Measurements from ENCODE around the gene CHCHD3.

GRCh38 chr7:132842478-132842877 is 239.4 kb downstream of the CHCHD3 start:
- no peak for TF ChIP-seq ZNF580 (tag by site-specific recombination; IDR thresholded peaks at IDR 0.05)
- TF ChIP-seq INSM2 (tag by site-specific recombination; IDR thresholded peaks at IDR 0.05): no peak
- no peak for TF ChIP-seq CTCF (tag by site-specific recombination; IDR thresholded peaks at IDR 0.05)
- TF ChIP-seq ZSCAN5A (tag by site-specific recombination; IDR thresholded peaks at IDR 0.05): no peak
- no peak for TF ChIP-seq ATF2 (tag by site-specific recombination; IDR thresholded peaks at IDR 0.05; ENCODE audit: low read depth)
- no peak for TF ChIP-seq ZNF670 (tag by site-specific recombination; IDR thresholded peaks at IDR 0.05; ENCODE audit: low read depth)
- TF ChIP-seq ZBTB26 (tag by site-specific recombination; optimal IDR thresholded peaks at IDR 0.05): no peak
- no peak for TF ChIP-seq ZNF335 (tag by site-specific recombination; conservative IDR thresholded peaks at IDR 0.05)
- TF ChIP-seq REPIN1 (tag by site-specific recombination; IDR thresholded peaks at IDR 0.05; ENCODE audit: low read depth): no peak
- no peak for TF ChIP-seq ZNF639 (tag by site-specific recombination; IDR thresholded peaks at IDR 0.05)
- no peak for TF ChIP-seq ZNF423 (tag by site-specific recombination; IDR thresholded peaks at IDR 0.05)
